Pulmonary artery endothelial cell (primary cell): ENCODE results near the gene STARD4. TPM values are rescaled to one million over a fixed set of nuclear protein-coding genes. Genes with fewer than 3 reads are reported as not detected.

Source experiments
- DNase-seq: peaks from one replicate; pipeline ENCODE4 v3.0.0-alpha.2; 2011; ENCODE audit warnings: low read depth, low spot score
- total RNA-seq: library from RNA; depleted of rRNA; stranded (reverse); fragments of >200 nt; gene quantifications from 2 replicates; pipeline ENCODE4 v1.2.3, GENCODE V29; 2014

STARD4 gene
- total RNA-seq, 1 donor from 2014 or later: 79.3 TPM

DNA sequence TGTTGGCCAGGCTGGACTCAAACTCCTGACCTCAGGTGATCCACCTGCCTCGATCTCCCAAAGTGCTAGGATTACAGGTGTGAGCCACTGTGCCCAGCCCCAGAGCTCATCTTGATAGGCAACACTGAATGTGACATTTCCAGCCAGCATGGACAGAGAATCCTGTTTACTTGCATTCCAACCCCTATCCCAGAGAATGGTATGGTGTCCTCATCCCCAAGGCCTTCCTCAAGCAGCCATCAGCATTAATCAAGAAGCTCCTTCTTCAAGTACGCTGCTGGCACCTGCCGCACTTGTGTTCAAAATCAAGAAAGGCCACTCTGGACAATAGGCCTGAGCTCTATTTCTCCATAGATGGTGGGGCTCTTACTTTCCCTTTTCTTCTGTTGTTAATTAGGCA is 40.2 kb downstream of the STARD4 start:
- no peak for DNase-seq

GRCh38 chr5:111469903-111470302 is 42.4 kb downstream of the STARD4 start:
- no peak for DNase-seq

DNA sequence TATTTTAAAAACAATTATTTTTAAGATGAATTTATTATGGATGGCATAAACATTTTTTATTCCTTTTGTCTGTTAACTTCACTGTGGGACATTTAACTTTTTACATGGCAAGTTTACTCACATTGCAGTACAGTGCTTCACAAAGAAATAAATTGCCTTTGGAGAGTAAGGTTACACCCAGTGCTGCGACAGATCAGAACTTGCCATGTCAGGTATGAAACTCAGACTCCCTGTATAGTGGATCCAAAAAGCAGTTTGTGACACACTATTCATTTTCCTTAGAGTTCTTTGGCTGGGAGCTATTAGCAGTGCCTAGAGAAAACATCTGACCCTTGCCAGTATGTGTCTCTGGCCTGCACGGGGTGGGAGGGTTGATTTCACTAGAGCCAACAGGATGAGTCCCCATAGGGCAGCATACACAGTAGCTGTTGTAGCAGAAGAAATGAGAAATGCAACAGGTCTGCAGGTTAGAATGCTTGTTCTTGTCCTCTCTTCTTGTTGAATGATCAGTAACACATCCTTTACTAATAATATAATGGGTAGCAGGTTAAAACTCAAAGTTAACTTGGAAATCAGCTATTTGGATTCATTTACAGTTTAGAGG is 42.9 kb downstream of the STARD4 start:
- no peak for DNase-seq

DNA sequence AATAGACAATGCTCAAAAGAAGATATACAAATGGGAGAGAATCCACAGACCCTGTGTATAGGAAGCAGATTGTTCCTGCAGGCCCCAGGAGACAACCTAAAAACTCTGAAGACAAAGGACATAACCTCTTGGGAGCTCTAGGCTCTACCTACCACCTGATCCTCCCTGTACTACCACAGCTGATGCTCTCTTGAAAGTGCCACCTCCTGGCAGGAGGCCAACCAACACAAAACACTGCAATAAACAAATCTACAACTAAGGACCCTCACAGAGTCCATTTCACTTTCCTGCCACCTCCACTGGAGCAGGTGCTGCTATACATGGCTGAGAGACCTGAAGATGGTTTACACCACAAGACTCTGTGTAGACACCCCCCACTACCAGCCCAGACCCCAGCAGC is 49.0 kb downstream of the STARD4 start:
- DNase-seq: no peak

- DNase-seq: no peak
These were observed 50.4 kb downstream of the STARD4 start for GRCh38 chr5:111461934-111462333.

DNA sequence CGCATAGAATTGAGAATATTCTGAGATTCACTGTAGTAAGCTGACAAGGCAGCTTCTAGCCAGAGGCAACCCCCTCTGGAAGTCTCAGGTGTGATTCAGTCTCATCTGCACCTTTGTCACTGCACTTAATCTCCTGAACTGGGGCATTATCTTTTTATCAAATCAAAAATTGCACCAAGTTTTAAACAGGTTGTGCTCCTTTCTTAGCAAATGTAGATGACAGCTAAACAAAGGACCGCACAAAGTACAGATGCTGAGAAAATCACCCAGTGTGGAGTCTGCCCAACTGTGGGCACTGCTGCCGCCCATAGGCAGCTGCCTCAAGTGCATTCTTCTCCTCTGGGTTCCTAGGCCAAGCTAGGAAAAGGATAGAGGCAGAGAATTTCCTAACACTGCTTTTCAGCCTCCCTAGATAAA is 51.1 kb downstream of the STARD4 start:
- DNase-seq: no peak

GRCh38 chr5:111454776-111455175 is 57.6 kb downstream of the STARD4 start:
- no peak for DNase-seq

DNA sequence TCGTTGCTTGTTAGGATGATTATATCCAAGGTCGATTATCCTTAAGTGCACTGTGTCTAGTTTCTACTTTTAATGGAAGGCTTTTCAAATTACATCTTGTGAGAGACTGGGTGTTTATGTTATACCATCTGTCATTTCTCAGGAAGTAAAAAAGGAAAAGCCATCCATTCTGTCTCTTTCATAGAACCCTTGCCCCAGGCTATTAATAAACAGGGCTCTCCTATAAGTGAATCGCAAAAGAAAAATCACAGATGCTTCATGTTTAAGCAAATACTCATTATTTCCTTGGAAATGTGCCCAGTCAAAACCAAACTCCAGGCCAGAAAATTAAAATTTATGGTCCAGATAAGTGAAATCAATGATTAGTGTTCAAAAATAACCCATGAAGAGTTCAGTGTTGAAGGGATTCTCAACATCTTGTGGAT is 58.1 kb downstream of the STARD4 start:
- DNase-seq: no peak

GRCh38 chr5:111453747-111454146 is 58.6 kb downstream of the STARD4 start:
- no peak for DNase-seq

- DNase-seq: no peak
These were observed 59.0 kb downstream of the STARD4 start for GRCh38 chr5:111453295-111453694.

GRCh38 chr5:111447822-111448221 is 64.5 kb downstream of the STARD4 start:
- no peak for DNase-seq

DNA sequence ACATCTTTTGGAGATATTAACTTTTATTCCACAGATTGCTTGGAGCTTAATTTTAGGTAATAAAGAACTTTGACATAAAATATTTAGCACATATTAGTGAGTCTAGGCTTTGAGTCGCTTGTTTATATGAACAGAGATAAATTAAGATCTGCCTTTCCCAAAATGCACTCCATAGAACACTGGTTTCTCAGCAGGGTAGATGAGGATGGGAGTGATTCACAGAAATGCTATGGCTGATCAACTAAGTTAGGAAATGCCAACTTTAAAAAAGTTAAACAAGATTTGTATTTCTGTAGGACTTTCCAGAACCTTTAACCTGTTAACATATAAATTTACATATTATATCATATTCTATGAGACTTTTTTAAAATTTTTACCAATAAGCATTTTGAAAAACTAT is 65.2 kb downstream of the STARD4 start:
- DNase-seq: no peak

Other genes starting within 250 kb of the STARD4 start
- 46.0 and 62.6 TPM in 2 replicates for gene NREP, start 244.7 kb upstream of the STARD4 start, total RNA-seq